Osteoblast (primary cell): ENCODE data around the gene ARHGAP44. TPM values are rescaled to one million over a fixed set of nuclear protein-coding genes. Genes with fewer than 3 reads are reported as not detected.

ENCODE experiments used
- DNase-seq: peaks from one replicate; pipeline ENCODE4 v3.0.0; 2011; ENCODE audit warnings: low spot score, mixed read lengths; ENCODE audit not compliant: insufficient read length; ENCODE audit errors: missing footprints
- H2AFZ ChIP-seq: 2 replicates; pipeline ENCODE4 v1.6.0; 2011; ENCODE audit warnings: mild to moderate bottlenecking, low read length
- H3K27ac ChIP-seq: 2 replicates; pipeline ENCODE4 v1.5.1; 2011; ENCODE audit warnings: mild to moderate bottlenecking, low read depth, low read length, moderate library complexity
- H3K27me3 ChIP-seq: 2 replicates; pipeline ENCODE4 v1.6.0; 2012; ENCODE audit warnings: mild to moderate bottlenecking, control low read depth, inconsistent platforms, low read length, moderate library complexity; ENCODE audit not compliant: insufficient read depth
- H3K36me3 ChIP-seq: 2 replicates; pipeline ENCODE4 v1.5.1; 2011; ENCODE audit warnings: mild to moderate bottlenecking, low read length, control low read depth, moderate library complexity; ENCODE audit not compliant: insufficient read depth
- H3K4me1 ChIP-seq: 2 replicates; pipeline ENCODE4 v1.5.1; 2011; ENCODE audit warnings: mild to moderate bottlenecking, low read length, control low read depth, moderate library complexity; ENCODE audit not compliant: insufficient read depth
- H3K4me2 ChIP-seq: 2 replicates; pipeline ENCODE4 v1.6.0; 2011; ENCODE audit warnings: mild to moderate bottlenecking, low read length; ENCODE audit not compliant: insufficient read depth
- H3K4me3 ChIP-seq: fragments of 200-600 bp; sonication (generic); 3 replicates; pipeline ENCODE4 v1.5.1; 2012; ENCODE audit warnings: mild to moderate bottlenecking, low read length, inconsistent platforms; ENCODE audit not compliant: insufficient read depth
- H3K79me2 ChIP-seq: 2 replicates; pipeline ENCODE4 v1.6.0; 2012; ENCODE audit warnings: mild to moderate bottlenecking, low read length, control low read depth, inconsistent platforms; ENCODE audit not compliant: insufficient read depth
- H3K9me3 ChIP-seq: 2 replicates; pipeline ENCODE4 v1.5.1; 2011; ENCODE audit warnings: low read depth, low read length, control low read depth
- H4K20me1 ChIP-seq: 2 replicates; pipeline ENCODE4 v1.6.0; 2012; ENCODE audit warnings: mild to moderate bottlenecking, low read length, control low read depth; ENCODE audit not compliant: insufficient read depth
- CTCF ChIP-seq: IDR thresholded peaks from 2 replicates; pipeline ENCODE4 v1.5.1; 2011; ENCODE audit warnings: mild to moderate bottlenecking, low read depth, low read length, moderate library complexity; ENCODE audit errors: extremely low read depth
- total RNA-seq: library from RNA; depleted of rRNA; stranded (reverse); fragments of >200 nt; gene quantifications from 2 replicates; pipeline ENCODE4 v1.2.3, GENCODE V29; 2012

Gene ARHGAP44
- total RNA-seq, 1 donor = 4.3 TPM

GRCh38 chr17:12814718-12815117 is 25.4 kb downstream of the ARHGAP44 start:
- Histone ChIP-seq H3K4me3 (no peak overlapping the region), H3K36me3 (no peaks in the 10 kb centered on the region), H3K4me1 (no peaks in the 10 kb centered on the region), H4K20me1 (no peaks in the 10 kb centered on the region), H2AFZ (no peak overlapping the region), H3K4me2 (no peak overlapping the region), H3K79me2 (no peaks in the 10 kb centered on the region), H3K27me3 (no peaks in the 10 kb centered on the region), H3K9me3 (no peaks in the 10 kb centered on the region), H3K27ac (no peak overlapping the region)
- no peak for TF ChIP-seq CTCF
- DNase-seq = no peak

GRCh38 chr17:12815642-12816141 is 26.4 kb downstream of the ARHGAP44 start:
- TF ChIP-seq CTCF = no peak
- Histone ChIP-seq H4K20me1 (no peaks in the 10 kb centered on the region), H3K27me3 (no peaks in the 10 kb centered on the region), H3K4me2 (no peak overlapping the region), H3K36me3 (no peaks in the 10 kb centered on the region), H3K9me3 (no peaks in the 10 kb centered on the region), H3K4me1 (no peaks in the 10 kb centered on the region), H3K27ac (no peak overlapping the region), H3K4me3 (no peak overlapping the region), H2AFZ (no peak overlapping the region), H3K79me2 (no peaks in the 10 kb centered on the region)
- DNase-seq = no peak

GRCh38 chr17:12821376-12821940 is 32.2 kb downstream of the ARHGAP44 start:
- no peak overlapping the region for H2AFZ ChIP-seq
- H3K27me3 ChIP-seq = no peaks in the 10 kb centered on the region
- no peaks in the 10 kb centered on the region for H3K79me2 ChIP-seq
- H3K4me1 ChIP-seq = no peaks in the 10 kb centered on the region
- no peak for DNase-seq
- no peak overlapping the region for H3K27ac ChIP-seq
- TF ChIP-seq CTCF = no peak
- H3K4me3 ChIP-seq = no peak overlapping the region
- H3K36me3 ChIP-seq = no peaks in the 10 kb centered on the region
- H3K4me2 ChIP-seq = no peak overlapping the region
- no peaks in the 10 kb centered on the region for H3K9me3 ChIP-seq
- no peaks in the 10 kb centered on the region for H4K20me1 ChIP-seq

DNA sequence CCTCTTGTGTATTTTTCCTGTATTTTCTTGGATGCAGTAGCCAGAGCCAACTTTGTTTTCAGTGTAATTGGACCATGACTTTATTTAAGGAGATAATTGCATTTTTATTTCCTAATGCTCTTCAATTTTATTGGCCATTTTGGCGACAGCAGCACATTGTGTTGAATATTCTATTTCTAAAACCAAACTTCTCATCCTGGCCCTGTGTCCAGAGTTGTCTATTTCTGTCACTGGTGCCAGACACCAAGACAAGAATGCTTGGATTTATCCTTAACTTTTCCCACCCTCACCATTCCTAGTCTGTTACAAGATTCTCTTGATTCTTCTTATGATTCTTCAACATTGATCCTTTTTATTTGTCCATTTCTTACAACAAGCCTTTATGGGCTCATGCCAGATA is 37.1 kb downstream of the ARHGAP44 start:
- Histone ChIP-seq H2AFZ (no peak overlapping the region), H3K36me3 (no peaks in the 10 kb centered on the region), H3K27me3 (no peaks in the 10 kb centered on the region), H3K9me3 (peaks cover 2% of the 10 kb centered on the region), H3K4me1 (no peaks in the 10 kb centered on the region), H4K20me1 (no peaks in the 10 kb centered on the region), H3K4me2 (no peak overlapping the region), H3K79me2 (no peaks in the 10 kb centered on the region), H3K27ac (no peak overlapping the region), H3K4me3 (no peak overlapping the region)
- TF ChIP-seq CTCF = no peak
- no peak for DNase-seq
